ENCODE results near the gene RNF17. TPM values are rescaled to one million over a fixed set of nuclear protein-coding genes. Genes with fewer than 3 reads are reported as not detected.

The RNF17 gene
- total RNA-seq (ENCODE audit: unreplicated experiment): not detected
- long read RNA-seq: 0 reads

GRCh38 chr13:24763596-24764275 is at the start of gene RNF17:
TSS of gene RNF17 (plus strand) at chr13:24764169. CDS start at chr13:24764204, 35 bp downstream.
- no peaks in the 10 kb centered on the region for H3K27me3 Mint-ChIP-seq (ENCODE audit: unreplicated experiment)
- H3K4me3 Mint-ChIP-seq (ENCODE audit: unreplicated experiment): no peak within 1 kb of the TSS
- no peaks in the 10 kb centered on the region for H3K9me3 Mint-ChIP-seq (ENCODE audit: unreplicated experiment)
- no peaks in the 10 kb centered on the region for H3K4me1 Mint-ChIP-seq (ENCODE audit: unreplicated experiment)
- no peak for TF ChIP-seq CTCF (IDR thresholded peaks at IDR 0.05; ENCODE audit: unreplicated experiment)
- no peaks in the 10 kb centered on the region for H3K36me3 Mint-ChIP-seq (ENCODE audit: low read depth, unreplicated experiment)
- DNase-seq (ENCODE audit: low spot score): no peak
- H3K27ac Mint-ChIP-seq (ENCODE audit: unreplicated experiment): no peak within 1 kb of the TSS

- no peak overlapping the region for H3K27ac Mint-ChIP-seq (ENCODE audit: unreplicated experiment)
- no peak for DNase-seq (ENCODE audit: low spot score)
- H3K4me3 Mint-ChIP-seq (ENCODE audit: unreplicated experiment): no peak overlapping the region
Observed at GRCh38 chr13:24716011-24716410, 48.0 kb upstream of the RNF17 start.

GRCh38 chr13:24716446-24716845 is 47.5 kb upstream of the RNF17 start:
- Mint-ChIP-seq H3K36me3 (ENCODE audit: low read depth, unreplicated experiment) (no peaks in the 10 kb centered on the region), H3K27me3 (ENCODE audit: unreplicated experiment) (peaks cover 7% of the 10 kb centered on the region), H3K4me3 (ENCODE audit: unreplicated experiment) (no peak overlapping the region), H3K27ac (ENCODE audit: unreplicated experiment) (no peak overlapping the region), H3K9me3 (ENCODE audit: unreplicated experiment) (no peaks in the 10 kb centered on the region), H3K4me1 (ENCODE audit: unreplicated experiment) (peaks cover 7% of the 10 kb centered on the region)
- DNase-seq (ENCODE audit: low spot score): no peak
- TF ChIP-seq CTCF (IDR thresholded peaks at IDR 0.05; ENCODE audit: unreplicated experiment): no peak

More at GRCh38 chr13:24716011-24716410, 48.0 kb upstream of the RNF17 start:
- H3K4me1 Mint-ChIP-seq (ENCODE audit: unreplicated experiment): peaks cover 7% of the 10 kb centered on the region
- no peaks in the 10 kb centered on the region for H3K9me3 Mint-ChIP-seq (ENCODE audit: unreplicated experiment)
- no peaks in the 10 kb centered on the region for H3K36me3 Mint-ChIP-seq (ENCODE audit: low read depth, unreplicated experiment)
- no peak for TF ChIP-seq CTCF (IDR thresholded peaks at IDR 0.05; ENCODE audit: unreplicated experiment)
- H3K27me3 Mint-ChIP-seq (ENCODE audit: unreplicated experiment): peaks cover 7% of the 10 kb centered on the region

- Mint-ChIP-seq H3K4me3 (ENCODE audit: unreplicated experiment) (no peak overlapping the region), H3K27ac (ENCODE audit: unreplicated experiment) (no peak overlapping the region), H3K4me1 (ENCODE audit: unreplicated experiment) (peaks cover 7% of the 10 kb centered on the region), H3K27me3 (ENCODE audit: unreplicated experiment) (peaks cover 7% of the 10 kb centered on the region), H3K9me3 (ENCODE audit: unreplicated experiment) (no peaks in the 10 kb centered on the region), H3K36me3 (ENCODE audit: low read depth, unreplicated experiment) (no peaks in the 10 kb centered on the region)
- DNase-seq (ENCODE audit: low spot score): no peak
- TF ChIP-seq CTCF (IDR thresholded peaks at IDR 0.05; ENCODE audit: unreplicated experiment): no peak
Observed at GRCh38 chr13:24717217-24717616, 46.8 kb upstream of the RNF17 start.

- peaks cover 7% of the 10 kb centered on the region for H3K4me1 Mint-ChIP-seq (ENCODE audit: unreplicated experiment)
- no peak for DNase-seq (ENCODE audit: low spot score)
- TF ChIP-seq CTCF (IDR thresholded peaks at IDR 0.05; ENCODE audit: unreplicated experiment): no peak
- H3K9me3 Mint-ChIP-seq (ENCODE audit: unreplicated experiment): no peaks in the 10 kb centered on the region
- no peak overlapping the region for H3K27ac Mint-ChIP-seq (ENCODE audit: unreplicated experiment)
- peaks cover 7% of the 10 kb centered on the region for H3K27me3 Mint-ChIP-seq (ENCODE audit: unreplicated experiment)
- no peaks in the 10 kb centered on the region for H3K36me3 Mint-ChIP-seq (ENCODE audit: low read depth, unreplicated experiment)
- no peak overlapping the region for H3K4me3 Mint-ChIP-seq (ENCODE audit: unreplicated experiment)
Observed at GRCh38 chr13:24718192-24718965, 45.6 kb upstream of the RNF17 start.

All from endothelial cell (in vitro differentiated cells).